Fibroblast of pulmonary artery (primary cell): Measurements from ENCODE around the gene MTHFD1L.
"Not testable (repeated sequence)": the region's sequence is repeated elsewhere in the genome, so short reads cannot be mapped to it uniquely, and the experiment has no call there.

Experiments used
- DNase-seq: peaks from one replicate; pipeline ENCODE4 v3.0.0-alpha.2; 2010; ENCODE audit warnings: low read depth
- H3K4me3 ChIP-seq: replicated peaks from 2 replicates; pipeline ENCODE4 v1.5.1; 2011; ENCODE audit warnings: low read depth, mild to moderate bottlenecking, control low read depth, low read length, moderate library complexity
- CTCF ChIP-seq: IDR thresholded peaks from 2 replicates; pipeline ENCODE4 v1.5.1; 2011; ENCODE audit warnings: mild to moderate bottlenecking, control low read depth, low read length, inconsistent platforms; ENCODE audit errors: missing control alignments

The MTHFD1L gene

GRCh38 chr6:151032034-151032433 is 166.5 kb downstream of the MTHFD1L start:
- H3K4me3 ChIP-seq, result no peak overlapping the region
- DNase-seq, result no peak

GRCh38 chr6:151034825-151035781 is 169.6 kb downstream of the MTHFD1L start:
- TF ChIP-seq CTCF, result no peak
- H3K4me3 ChIP-seq, result no peak overlapping the region
- DNase-seq, result no peak

More at GRCh38 chr6:151032034-151032433, 166.5 kb downstream of the MTHFD1L start:
- no peak for TF ChIP-seq CTCF

- DNase-seq, result peak; percentile 91
Observed at GRCh38 chr6:151036211-151036721, 170.8 kb downstream of the MTHFD1L start.

GRCh38 chr6:151036869-151037680 is 171.6 kb downstream of the MTHFD1L start:
- DNase-seq, result no peak
- TF ChIP-seq CTCF, result no peak
- H3K4me3 ChIP-seq, result no peak overlapping the region

More at GRCh38 chr6:151036211-151036721, 170.8 kb downstream of the MTHFD1L start:
- H3K4me3 ChIP-seq, result not testable (repeated sequence)

- no peak for TF ChIP-seq CTCF
- H3K4me3 ChIP-seq, result no peak overlapping the region
- no peak for DNase-seq
Observed at GRCh38 chr6:151038616-151039015, 173.1 kb downstream of the MTHFD1L start.

GRCh38 chr6:151040888-151041521 is 175.5 kb downstream of the MTHFD1L start:
- H3K4me3 ChIP-seq, result not testable (repeated sequence)
- DNase-seq, result peak; percentile 97
- TF ChIP-seq CTCF, result peak; percentile 15
